NT2/D1 (cell line): Measurements from ENCODE around the gene PRPSAP2.

Experiments used
- SUZ12 ChIP-seq: IDR thresholded peaks from 2 replicates; pipeline ENCODE4 v1.6.1; 2011; ENCODE audit not compliant: insufficient read length, insufficient read depth; ENCODE audit errors: extremely low read depth
- YY1 ChIP-seq: IDR thresholded peaks from 2 replicates; pipeline ENCODE4 v1.6.1; 2011; ENCODE audit not compliant: insufficient read length, insufficient read depth
- ZNF274 ChIP-seq: IDR thresholded peaks from 2 replicates; pipeline ENCODE4 v1.6.1; 2011; ENCODE audit warnings: mild to moderate bottlenecking, low read depth, low read length

DNA sequence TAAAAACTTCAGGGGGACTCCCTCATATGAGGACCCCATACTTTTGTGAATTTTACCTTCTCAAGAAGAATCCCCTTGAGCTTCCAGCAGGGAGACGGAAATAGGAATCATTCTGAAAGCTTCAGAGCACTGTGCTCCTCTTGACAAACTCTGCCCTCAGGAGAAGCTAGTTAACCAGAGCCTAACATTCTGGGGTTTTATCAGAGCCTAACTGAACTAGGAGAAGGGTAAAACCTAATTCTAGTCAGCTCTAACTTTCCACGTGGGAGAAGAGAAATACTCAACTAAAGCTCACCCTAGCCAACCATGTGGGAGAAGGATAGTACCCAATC is 80.7 kb downstream of the PRPSAP2 start:
- no peak for TF ChIP-seq SUZ12
- no peak for TF ChIP-seq YY1
- TF ChIP-seq ZNF274 = no peak
